ENCODE results near the gene UNC79. TPM values are rescaled to one million over a fixed set of nuclear protein-coding genes. Genes with fewer than 3 reads are reported as not detected.
"Not testable (repeated sequence)": the region's sequence is repeated elsewhere in the genome, so short reads cannot be mapped to it uniquely, and the experiment has no call there.

Gene UNC79
- total and polyA plus RNA-seq, 2 donors: 0.05 to 0.11 TPM

DNA sequence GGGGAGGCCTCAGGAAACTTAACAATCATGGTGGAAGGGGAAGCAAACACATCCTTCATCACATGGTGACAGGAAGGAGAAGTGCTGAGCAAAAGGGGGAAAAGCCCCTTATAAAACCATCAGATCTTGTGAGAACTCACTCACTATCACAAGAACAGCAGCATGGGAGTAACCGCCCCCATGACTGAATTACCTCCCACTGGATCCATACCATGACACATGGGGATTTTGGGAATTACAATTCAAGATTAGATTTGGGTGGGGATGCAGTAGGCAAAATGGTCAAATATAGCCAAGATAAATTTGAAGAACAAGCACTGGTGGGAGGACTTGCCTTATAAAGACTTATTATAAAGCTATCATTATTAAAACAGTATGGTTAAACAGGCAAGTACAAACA, 5.6 kb upstream of the UNC79 start:
- not testable (repeated sequence) for H3K36me3 ChIP-seq (ENCODE audit: control insufficient read depth in 2 of 2, insufficient read depth in 2 of 2, low read length in 1 of 2); H3K4me1 ChIP-seq (ENCODE audit: control insufficient read depth in 2 of 2, insufficient read depth in 2 of 2, low read length in 2 of 2); H3K4me3 ChIP-seq (ENCODE audit: low read length in 2 of 2); DNase-seq (ENCODE audit: low read depth in 6 of 9, low spot score in 9 of 9); H3K27ac ChIP-seq (ENCODE audit: low read depth in 1 of 2, low read length in 1 of 2); H3K9me3 ChIP-seq (ENCODE audit: control insufficient read depth in 2 of 2, insufficient read depth in 1 of 2, low read length in 1 of 2)
- H3K27me3 ChIP-seq (ENCODE audit: control insufficient read depth in 2 of 2, insufficient read depth in 1 of 2, low read length in 1 of 2): peaks cover 8 to 11% of the 10 kb centered on the region in 2 donors
- 98% methylated on average over 1 of the region's 1 CpG for WGBS

DNA sequence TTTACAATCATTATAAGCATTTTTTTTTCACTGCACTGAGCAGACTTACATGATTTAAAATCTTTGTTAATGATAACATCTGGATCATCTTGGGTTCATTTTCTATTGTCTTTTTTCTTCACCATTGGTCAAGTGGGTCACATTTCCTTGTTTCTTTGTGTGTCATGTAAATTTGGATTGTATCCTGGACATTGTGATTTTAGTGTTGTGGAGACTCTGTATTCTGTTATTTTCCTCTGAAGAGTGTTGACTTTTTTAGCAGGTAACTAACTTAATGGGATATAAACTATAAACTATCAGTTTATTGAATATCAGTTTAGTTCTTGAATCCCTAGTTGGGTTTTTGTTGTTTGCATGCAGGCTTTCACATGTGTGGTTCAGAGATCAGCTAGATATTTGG, 4.0 kb upstream of the UNC79 start:
- H3K4me1 ChIP-seq (ENCODE audit: control insufficient read depth in 2 of 2, insufficient read depth in 2 of 2, low read length in 2 of 2): no peaks in the 10 kb centered on the region
- H3K4me3 ChIP-seq (ENCODE audit: low read length in 2 of 2): no peak overlapping the region
- peaks cover 23 to 27% of the 10 kb centered on the region in 2 donors for H3K27me3 ChIP-seq (ENCODE audit: control insufficient read depth in 2 of 2, insufficient read depth in 1 of 2, low read length in 1 of 2)
- H3K36me3 ChIP-seq (ENCODE audit: control insufficient read depth in 2 of 2, insufficient read depth in 2 of 2, low read length in 1 of 2): no peaks in the 10 kb centered on the region
- peaks cover 1 to 8% of the 10 kb centered on the region in 2 donors for H3K9me3 ChIP-seq (ENCODE audit: control insufficient read depth in 2 of 2, insufficient read depth in 1 of 2, low read length in 1 of 2)
- DNase-seq (ENCODE audit: low read depth in 6 of 9, low spot score in 9 of 9): no peak
- H3K27ac ChIP-seq (ENCODE audit: low read depth in 1 of 2, low read length in 1 of 2): no peak overlapping the region

DNA sequence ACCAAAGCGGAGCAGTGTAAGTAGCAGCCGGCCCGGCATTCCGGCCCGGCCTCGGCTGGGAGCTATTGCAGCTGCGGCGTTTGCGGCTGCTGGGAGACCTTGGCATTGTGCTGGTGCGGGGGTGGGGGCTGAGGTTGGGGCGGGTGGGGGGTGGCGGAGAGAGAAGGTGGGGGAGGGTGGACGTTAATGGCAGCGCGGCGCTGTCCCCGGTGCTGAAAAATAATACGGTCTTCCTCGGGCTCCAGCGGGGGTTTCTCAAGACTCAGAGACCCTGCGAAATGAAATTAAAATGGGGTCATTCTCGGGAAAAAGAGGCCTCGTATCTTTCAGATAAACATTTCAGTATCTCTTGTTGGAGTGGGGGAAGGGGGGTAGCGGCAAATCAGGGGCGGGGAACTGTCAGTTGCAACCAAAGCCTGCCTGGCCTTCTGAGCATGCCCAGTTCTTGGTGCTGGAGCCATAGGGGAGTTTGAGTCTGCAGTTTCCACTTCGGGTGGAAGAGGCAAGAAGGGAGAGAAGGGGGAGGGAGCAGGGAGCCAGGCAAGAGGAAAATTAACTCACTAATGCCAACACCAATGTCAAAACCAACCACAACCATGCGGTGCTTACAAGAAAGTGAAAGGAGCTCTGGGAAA, 414 bp downstream of the UNC79 start:
- 7% methylated on average over 27 of the region's 27 CpGs for WGBS
- H3K36me3 ChIP-seq (ENCODE audit: control insufficient read depth in 2 of 2, insufficient read depth in 2 of 2, low read length in 1 of 2): no peaks in the 10 kb centered on the region
- DNase-seq (ENCODE audit: low read depth in 6 of 9, low spot score in 9 of 9): peak in 2 of 9 donors; percentile 5 to 10
- no peak overlapping the region for H3K4me3 ChIP-seq (ENCODE audit: low read length in 2 of 2)
- no peaks in the 10 kb centered on the region for H3K4me1 ChIP-seq (ENCODE audit: control insufficient read depth in 2 of 2, insufficient read depth in 2 of 2, low read length in 2 of 2)
- H3K27ac ChIP-seq (ENCODE audit: low read depth in 1 of 2, low read length in 1 of 2): no peak overlapping the region
- H3K27me3 ChIP-seq (ENCODE audit: control insufficient read depth in 2 of 2, insufficient read depth in 1 of 2, low read length in 1 of 2): peaks cover 23 to 32% of the 10 kb centered on the region in 2 donors
- H3K9me3 ChIP-seq (ENCODE audit: control insufficient read depth in 2 of 2, insufficient read depth in 1 of 2, low read length in 1 of 2): peaks cover 1 to 8% of the 10 kb centered on the region in 2 donors

DNA sequence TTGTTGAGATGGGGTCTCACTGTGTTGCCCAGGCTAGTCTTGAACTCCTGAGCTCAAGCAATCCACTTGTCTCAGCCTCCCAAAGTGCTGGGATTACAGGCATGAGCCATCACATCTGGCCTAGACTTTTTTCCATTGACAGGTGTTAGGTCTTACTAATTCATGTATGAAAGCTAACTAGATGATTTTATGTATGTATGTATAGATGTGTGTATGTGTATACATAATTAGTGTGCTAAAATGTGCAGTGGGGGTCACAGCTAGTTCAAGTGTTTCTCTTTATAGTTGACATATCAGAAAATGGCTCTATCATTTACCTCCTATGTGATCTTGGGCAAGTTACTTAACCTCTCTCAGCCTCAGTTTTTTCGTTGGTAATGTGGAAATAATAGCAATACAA, 23.5 kb downstream of the UNC79 start:
- no peaks in the 10 kb centered on the region for H3K27me3 ChIP-seq (ENCODE audit: control insufficient read depth in 2 of 2, insufficient read depth in 1 of 2, low read length in 1 of 2)
- no peaks in the 10 kb centered on the region for H3K36me3 ChIP-seq (ENCODE audit: control insufficient read depth in 2 of 2, insufficient read depth in 2 of 2, low read length in 1 of 2)
- 72% methylated on average over 1 of the region's 1 CpG for WGBS
- no peaks in the 10 kb centered on the region for H3K4me1 ChIP-seq (ENCODE audit: control insufficient read depth in 2 of 2, insufficient read depth in 2 of 2, low read length in 2 of 2)
- no peak for DNase-seq (ENCODE audit: low read depth in 6 of 9, low spot score in 9 of 9)
- H3K4me3 ChIP-seq (ENCODE audit: low read length in 2 of 2): no peak overlapping the region
- H3K27ac ChIP-seq (ENCODE audit: low read depth in 1 of 2, low read length in 1 of 2): no peak overlapping the region
- no peaks in the 10 kb centered on the region for H3K9me3 ChIP-seq (ENCODE audit: control insufficient read depth in 2 of 2, insufficient read depth in 1 of 2, low read length in 1 of 2)

DNA sequence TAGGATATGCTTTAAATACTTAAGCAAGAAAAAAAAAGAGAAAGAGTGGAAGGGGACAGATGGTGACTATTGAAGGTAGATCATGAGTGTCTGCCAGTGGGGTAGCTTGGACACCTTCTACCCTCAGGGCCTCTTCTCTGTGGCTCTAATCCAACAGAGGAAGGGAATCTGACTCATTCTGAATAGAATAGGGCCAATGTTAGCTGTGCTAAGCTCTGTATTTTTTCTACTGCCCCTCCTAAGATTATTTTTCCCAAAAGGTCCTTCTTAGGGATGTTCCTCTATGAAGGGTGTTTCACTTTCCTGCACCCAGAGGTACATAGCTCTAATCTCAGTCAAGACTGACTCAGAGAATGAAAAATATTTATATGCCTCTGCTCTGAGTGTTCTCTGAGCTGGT, 25.6 kb downstream of the UNC79 start:
- no peaks in the 10 kb centered on the region for H3K27me3 ChIP-seq (ENCODE audit: control insufficient read depth in 2 of 2, insufficient read depth in 1 of 2, low read length in 1 of 2)
- H3K9me3 ChIP-seq (ENCODE audit: control insufficient read depth in 2 of 2, insufficient read depth in 1 of 2, low read length in 1 of 2): no peaks in the 10 kb centered on the region
- no peak overlapping the region for H3K27ac ChIP-seq (ENCODE audit: low read depth in 1 of 2, low read length in 1 of 2)
- H3K36me3 ChIP-seq (ENCODE audit: control insufficient read depth in 2 of 2, insufficient read depth in 2 of 2, low read length in 1 of 2): no peaks in the 10 kb centered on the region
- H3K4me3 ChIP-seq (ENCODE audit: low read length in 2 of 2): no peak overlapping the region
- no peaks in the 10 kb centered on the region for H3K4me1 ChIP-seq (ENCODE audit: control insufficient read depth in 2 of 2, insufficient read depth in 2 of 2, low read length in 2 of 2)
- no peak for DNase-seq (ENCODE audit: low read depth in 6 of 9, low spot score in 9 of 9)

DNA sequence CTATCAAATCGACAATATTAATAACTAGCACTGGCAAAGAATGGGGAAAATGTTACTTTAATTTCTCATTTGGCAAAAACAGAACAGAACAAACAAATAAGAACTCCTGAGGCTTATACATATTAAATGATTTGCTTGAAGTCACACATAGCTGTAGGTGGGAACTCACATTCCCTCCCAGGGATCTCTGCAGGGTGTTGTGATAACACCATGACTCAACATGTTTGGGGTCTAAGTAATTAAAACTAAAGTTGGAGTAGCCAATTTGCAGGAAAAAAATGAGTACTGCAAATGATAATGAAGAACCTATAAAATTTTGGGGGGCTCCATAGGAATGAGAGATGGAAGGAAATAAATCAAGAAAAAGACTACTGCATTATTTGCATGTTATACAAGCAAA, 27.5 kb downstream of the UNC79 start:
- Histone ChIP-seq H3K4me3 (ENCODE audit: low read length in 2 of 2) (no peak overlapping the region), H3K4me1 (ENCODE audit: control insufficient read depth in 2 of 2, insufficient read depth in 2 of 2, low read length in 2 of 2) (no peaks in the 10 kb centered on the region), H3K36me3 (ENCODE audit: control insufficient read depth in 2 of 2, insufficient read depth in 2 of 2, low read length in 1 of 2) (no peaks in the 10 kb centered on the region), H3K9me3 (ENCODE audit: control insufficient read depth in 2 of 2, insufficient read depth in 1 of 2, low read length in 1 of 2) (no peaks in the 10 kb centered on the region), H3K27ac (ENCODE audit: low read depth in 1 of 2, low read length in 1 of 2) (no peak overlapping the region), H3K27me3 (ENCODE audit: control insufficient read depth in 2 of 2, insufficient read depth in 1 of 2, low read length in 1 of 2) (no peaks in the 10 kb centered on the region)
- 96% methylated on average over 1 of the region's 1 CpG for WGBS
- DNase-seq (ENCODE audit: low read depth in 6 of 9, low spot score in 9 of 9): no peak

DNA sequence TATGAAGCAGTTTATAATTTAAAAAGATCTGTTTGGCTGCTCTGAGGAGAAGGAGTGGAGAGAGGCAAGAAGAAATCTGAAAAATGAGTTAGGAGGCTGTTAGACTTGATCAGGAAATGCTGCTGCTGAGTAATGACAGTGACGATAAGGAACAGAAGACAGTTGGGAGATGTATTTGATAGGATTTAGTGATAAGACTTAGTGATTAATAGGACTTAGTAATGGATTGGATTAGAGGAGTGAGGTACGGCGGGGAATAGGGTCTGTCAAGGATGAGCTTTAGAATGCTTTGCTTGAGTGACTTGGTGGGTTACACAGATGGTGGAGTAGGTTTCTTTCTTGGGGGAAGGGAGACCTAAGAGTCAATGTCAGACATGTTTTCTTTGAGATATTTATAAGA, 31.7 kb downstream of the UNC79 start:
- Histone ChIP-seq H3K9me3 (ENCODE audit: control insufficient read depth in 2 of 2, insufficient read depth in 1 of 2, low read length in 1 of 2) (no peaks in the 10 kb centered on the region), H3K27me3 (ENCODE audit: control insufficient read depth in 2 of 2, insufficient read depth in 1 of 2, low read length in 1 of 2) (no peaks in the 10 kb centered on the region), H3K4me1 (ENCODE audit: control insufficient read depth in 2 of 2, insufficient read depth in 2 of 2, low read length in 2 of 2) (no peaks in the 10 kb centered on the region), H3K27ac (ENCODE audit: low read depth in 1 of 2, low read length in 1 of 2) (no peak overlapping the region), H3K4me3 (ENCODE audit: low read length in 2 of 2) (no peak overlapping the region), H3K36me3 (ENCODE audit: control insufficient read depth in 2 of 2, insufficient read depth in 2 of 2, low read length in 1 of 2) (no peaks in the 10 kb centered on the region)
- 87% methylated on average over 3 of the region's 3 CpGs for WGBS
- DNase-seq (ENCODE audit: low read depth in 6 of 9, low spot score in 9 of 9): no peak

DNA sequence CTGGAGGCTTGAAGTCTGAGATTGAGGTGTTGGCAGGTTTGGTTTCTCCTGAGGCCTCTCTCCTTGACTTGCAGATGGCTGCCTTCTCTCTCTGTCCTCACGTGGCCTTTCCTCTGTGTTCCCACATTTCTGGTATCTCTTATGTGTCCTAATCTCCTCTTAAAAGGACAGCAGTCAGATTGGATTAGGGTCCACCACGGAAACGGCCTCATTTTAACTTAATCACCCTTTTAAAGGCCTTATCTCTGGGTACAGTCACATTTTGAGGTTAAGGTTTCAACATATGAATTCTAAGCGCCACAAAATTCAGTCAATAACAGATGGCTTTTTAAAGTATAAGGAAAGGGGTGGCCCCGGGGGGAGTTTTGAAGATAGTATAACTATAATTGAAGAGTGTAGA, 33.5 kb downstream of the UNC79 start:
- WGBS: 66% methylated on average over 5 of the region's 5 CpGs
- DNase-seq (ENCODE audit: low read depth in 6 of 9, low spot score in 9 of 9): no peak
- H3K9me3 ChIP-seq (ENCODE audit: control insufficient read depth in 2 of 2, insufficient read depth in 1 of 2, low read length in 1 of 2): no peaks in the 10 kb centered on the region

DNA sequence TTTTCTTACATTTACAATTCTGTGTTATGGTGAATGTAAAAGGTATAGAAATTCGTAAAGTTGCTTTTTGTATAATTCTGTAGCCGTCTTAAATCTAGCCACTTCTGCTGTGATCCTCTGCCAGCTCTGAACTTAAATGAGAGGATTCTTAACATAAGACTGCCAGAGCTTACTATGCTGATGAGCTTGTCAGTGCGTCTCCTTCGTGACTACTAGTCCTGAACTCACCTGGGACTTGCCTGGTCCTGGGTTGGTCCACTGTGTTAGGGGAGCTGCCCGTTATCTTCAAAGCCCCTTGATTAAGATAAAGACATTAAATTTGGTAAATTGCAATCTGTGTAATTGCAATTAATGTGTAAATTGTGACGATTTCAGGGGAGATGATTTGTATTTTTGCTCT, 44.7 kb downstream of the UNC79 start:
- WGBS: 85% methylated on average over 6 of the region's 6 CpGs
- no peak overlapping the region for H3K4me3 ChIP-seq (ENCODE audit: low read length in 2 of 2)

More for the DNA sequence above, 33.5 kb downstream of the UNC79 start:
- no peak overlapping the region for H3K4me3 ChIP-seq (ENCODE audit: low read length in 2 of 2)
- no peaks in the 10 kb centered on the region for H3K27me3 ChIP-seq (ENCODE audit: control insufficient read depth in 2 of 2, insufficient read depth in 1 of 2, low read length in 1 of 2)
- H3K4me1 ChIP-seq (ENCODE audit: control insufficient read depth in 2 of 2, insufficient read depth in 2 of 2, low read length in 2 of 2): no peaks in the 10 kb centered on the region
- no peaks in the 10 kb centered on the region for H3K36me3 ChIP-seq (ENCODE audit: control insufficient read depth in 2 of 2, insufficient read depth in 2 of 2, low read length in 1 of 2)
- no peak overlapping the region for H3K27ac ChIP-seq (ENCODE audit: low read depth in 1 of 2, low read length in 1 of 2)

DNA sequence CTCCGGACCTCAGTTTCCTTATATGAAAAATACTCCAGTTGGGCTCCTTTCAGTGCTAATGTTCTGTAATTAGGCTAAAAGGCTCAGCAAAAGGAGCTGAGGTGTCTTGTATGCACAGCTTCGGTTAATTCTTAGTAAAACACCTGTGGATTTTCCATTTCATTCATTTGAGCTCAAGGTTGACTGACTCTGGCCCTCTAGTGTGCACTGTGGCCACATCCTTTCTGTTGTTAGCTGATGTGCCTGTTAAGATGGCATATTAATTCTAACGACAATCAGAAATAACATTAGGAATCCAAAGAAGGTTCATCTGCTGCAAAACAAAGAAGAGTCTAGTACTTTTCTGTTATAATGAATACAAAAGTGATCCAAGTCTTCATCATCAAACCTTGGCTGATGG, 45.6 kb downstream of the UNC79 start:
- H3K27me3 ChIP-seq (ENCODE audit: control insufficient read depth in 2 of 2, insufficient read depth in 1 of 2, low read length in 1 of 2): peaks cover 0 to 4% of the 10 kb centered on the region in 2 donors
- no peaks in the 10 kb centered on the region for H3K36me3 ChIP-seq (ENCODE audit: control insufficient read depth in 2 of 2, insufficient read depth in 2 of 2, low read length in 1 of 2)
- no peaks in the 10 kb centered on the region for H3K4me1 ChIP-seq (ENCODE audit: control insufficient read depth in 2 of 2, insufficient read depth in 2 of 2, low read length in 2 of 2)
- DNase-seq (ENCODE audit: low read depth in 6 of 9, low spot score in 9 of 9): no peak
- H3K9me3 ChIP-seq (ENCODE audit: control insufficient read depth in 2 of 2, insufficient read depth in 1 of 2, low read length in 1 of 2): no peaks in the 10 kb centered on the region
- no peak overlapping the region for H3K4me3 ChIP-seq (ENCODE audit: low read length in 2 of 2)
- 96% methylated on average over 3 of the region's 3 CpGs for WGBS
- no peak overlapping the region for H3K27ac ChIP-seq (ENCODE audit: low read depth in 1 of 2, low read length in 1 of 2)

More for the DNA sequence above, 44.7 kb downstream of the UNC79 start:
- no peak overlapping the region for H3K27ac ChIP-seq (ENCODE audit: low read depth in 1 of 2, low read length in 1 of 2)
- no peaks in the 10 kb centered on the region for H3K9me3 ChIP-seq (ENCODE audit: control insufficient read depth in 2 of 2, insufficient read depth in 1 of 2, low read length in 1 of 2)
- H3K36me3 ChIP-seq (ENCODE audit: control insufficient read depth in 2 of 2, insufficient read depth in 2 of 2, low read length in 1 of 2): no peaks in the 10 kb centered on the region
- DNase-seq (ENCODE audit: low read depth in 6 of 9, low spot score in 9 of 9): no peak
- H3K4me1 ChIP-seq (ENCODE audit: control insufficient read depth in 2 of 2, insufficient read depth in 2 of 2, low read length in 2 of 2): no peaks in the 10 kb centered on the region
- peaks cover 0 to 4% of the 10 kb centered on the region in 2 donors for H3K27me3 ChIP-seq (ENCODE audit: control insufficient read depth in 2 of 2, insufficient read depth in 1 of 2, low read length in 1 of 2)

Measured in thymus (tissue), 11 donors.